Muscle of arm (tissue), 12 donors: Measurements from ENCODE around the gene QSOX2. TPM values are rescaled to one million over a fixed set of nuclear protein-coding genes. Genes with fewer than 3 reads are reported as not detected.

ENCODE experiments used
- DNase-seq: peaks from one replicate; pipeline ENCODE4 v3.0.0-alpha.2; 2013
- polyA plus RNA-seq, 12 donors: library from polyadenylated mRNA; unstranded; fragments of 120-200 nt; gene quantifications; one replicate each; pipeline ENCODE4 v1.2.1, GENCODE V29; 2013; ENCODE audit not compliant: insufficient read length in 12 of 12

The QSOX2 gene
- polyA plus RNA-seq, 12 donors, result 6.1 to 13.7 (median 8.9) TPM; not detected in 1

DNA sequence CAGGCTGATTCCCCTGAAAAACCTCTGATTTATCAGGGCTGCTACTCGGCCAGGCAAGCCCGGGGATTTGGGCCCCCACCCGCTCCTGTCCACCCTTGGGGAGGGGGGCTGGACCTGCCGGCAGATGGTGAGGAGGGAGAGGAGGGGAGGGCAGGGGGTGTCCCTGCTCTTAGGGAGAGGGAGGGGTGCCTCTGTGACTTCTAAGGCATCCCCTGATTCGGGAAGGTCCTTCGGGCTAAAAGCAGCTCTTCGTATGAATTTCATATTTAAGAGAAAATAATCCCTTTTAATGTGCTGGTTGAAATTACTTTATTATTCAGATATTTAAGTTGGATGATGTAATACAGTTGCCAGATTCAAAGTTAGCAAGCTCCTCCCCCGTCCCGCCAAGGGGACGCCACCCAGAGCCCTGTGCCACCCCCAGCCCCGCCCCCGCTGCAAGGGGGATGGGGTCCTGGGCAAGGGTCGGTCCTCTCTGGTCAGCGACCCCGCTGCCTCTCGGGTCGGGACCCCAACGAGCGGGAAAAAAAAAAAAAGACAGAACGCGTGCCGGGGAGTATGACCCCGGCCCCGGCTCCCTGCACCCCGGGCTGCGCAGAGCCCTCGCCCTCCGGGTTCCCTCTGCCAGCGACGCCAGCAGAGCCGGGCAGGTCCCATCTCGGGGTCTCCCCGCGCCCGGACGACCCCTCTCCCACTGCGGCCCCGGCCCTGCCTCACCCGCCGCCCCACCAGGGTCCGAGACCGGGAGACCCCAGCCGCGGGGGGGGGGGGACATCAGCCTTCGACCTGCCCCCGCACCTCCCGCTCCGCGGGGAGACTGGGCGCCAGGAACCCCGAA is 53.1 kb downstream of the QSOX2 start:
- no peak for DNase-seq

DNA sequence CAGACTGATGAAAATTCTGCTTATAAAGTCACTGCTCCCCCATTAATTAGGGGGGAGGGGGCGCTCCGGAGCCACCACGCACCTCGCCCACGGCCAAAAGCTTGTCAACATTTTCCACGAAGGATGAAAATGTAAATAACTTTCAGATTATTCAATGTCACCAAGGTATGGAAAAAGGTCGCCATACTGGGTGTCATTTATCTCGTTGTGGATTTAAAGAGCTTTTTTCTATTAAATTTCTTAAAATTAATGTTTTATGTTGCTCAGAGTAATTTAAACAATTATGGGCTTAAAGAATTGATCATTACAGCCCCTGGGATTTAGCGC is 53.7 kb downstream of the QSOX2 start:
- no peak for DNase-seq

DNA sequence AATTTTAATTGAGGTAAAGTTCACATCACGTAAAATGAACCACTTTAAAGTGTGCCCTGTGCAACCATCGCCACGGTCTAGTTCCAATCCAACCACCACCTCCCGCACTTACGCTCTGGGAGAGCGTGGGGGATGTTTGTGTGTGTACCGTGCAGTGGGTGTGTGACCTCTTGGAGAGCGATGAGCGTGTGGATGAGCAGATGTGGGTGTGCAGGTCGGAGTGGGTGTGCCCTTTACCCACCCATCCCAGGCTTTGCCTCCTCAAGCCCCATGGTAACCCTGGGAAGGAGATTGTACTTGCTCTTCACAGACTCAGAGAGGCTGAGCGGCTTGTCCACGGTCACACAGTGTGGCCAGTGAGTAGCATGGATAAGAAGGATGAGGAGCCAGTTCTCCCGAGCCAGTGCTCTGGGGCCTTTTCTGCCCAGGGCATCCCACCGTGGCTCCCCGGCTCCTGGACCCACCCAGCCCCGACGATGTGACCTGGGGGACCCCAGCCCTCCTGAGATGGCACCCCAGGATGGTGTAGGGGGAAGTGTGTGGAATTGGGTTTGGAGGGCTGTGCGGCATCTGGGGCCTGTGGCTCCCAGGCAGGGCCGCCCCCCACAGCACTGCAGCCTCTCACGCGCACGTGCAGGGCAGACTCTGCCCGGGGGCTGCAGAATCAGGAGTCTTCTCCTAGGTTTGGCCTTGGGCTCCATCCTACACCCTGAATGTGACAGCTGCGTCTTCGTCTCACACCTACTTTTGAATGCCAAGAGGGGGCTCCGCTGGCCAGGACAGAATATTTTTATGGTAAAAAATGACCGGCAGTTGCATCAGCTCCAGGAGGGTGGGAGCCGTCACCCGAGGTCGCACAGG is 54.3 kb downstream of the QSOX2 start:
- DNase-seq, result no peak

DNA sequence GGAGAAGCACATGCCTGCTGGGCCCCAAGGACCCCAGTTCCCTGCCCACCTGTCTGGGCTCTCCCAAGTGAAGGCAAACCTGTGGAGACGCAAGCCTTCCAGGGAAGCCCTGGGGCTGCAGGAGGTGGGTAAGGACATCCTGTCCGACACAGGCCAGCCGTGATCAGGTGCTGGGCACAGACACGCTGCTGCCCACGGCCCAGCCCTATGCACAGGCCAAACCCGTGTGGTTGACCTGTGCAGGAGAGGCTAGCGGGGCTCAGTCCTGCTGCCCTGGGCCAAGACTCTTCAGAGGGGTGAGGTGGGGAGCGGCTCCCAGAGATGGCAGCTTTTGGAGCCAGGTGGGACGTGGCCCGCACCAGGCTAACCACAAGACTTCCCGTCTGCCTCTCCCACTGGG is 55.0 kb downstream of the QSOX2 start:
- no peak for DNase-seq

DNA sequence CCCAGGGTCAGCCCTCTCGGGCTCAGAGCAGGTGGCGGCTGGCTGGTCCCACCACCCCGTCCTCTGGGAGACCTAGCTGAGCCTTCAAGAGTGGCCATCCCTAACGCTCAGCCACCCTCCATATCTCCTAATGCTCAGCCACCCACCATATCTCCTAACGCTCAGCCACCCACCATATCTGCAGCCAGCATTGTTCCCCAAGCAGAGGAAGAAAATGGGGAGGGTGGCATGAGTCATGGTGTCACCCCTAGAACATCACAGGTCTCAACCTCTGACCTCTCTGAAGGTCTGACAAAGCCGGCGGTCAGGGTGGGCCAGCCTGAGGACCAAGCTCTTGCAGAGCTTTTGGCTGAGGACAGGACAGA is 55.4 kb downstream of the QSOX2 start:
- DNase-seq, result no peak

DNA sequence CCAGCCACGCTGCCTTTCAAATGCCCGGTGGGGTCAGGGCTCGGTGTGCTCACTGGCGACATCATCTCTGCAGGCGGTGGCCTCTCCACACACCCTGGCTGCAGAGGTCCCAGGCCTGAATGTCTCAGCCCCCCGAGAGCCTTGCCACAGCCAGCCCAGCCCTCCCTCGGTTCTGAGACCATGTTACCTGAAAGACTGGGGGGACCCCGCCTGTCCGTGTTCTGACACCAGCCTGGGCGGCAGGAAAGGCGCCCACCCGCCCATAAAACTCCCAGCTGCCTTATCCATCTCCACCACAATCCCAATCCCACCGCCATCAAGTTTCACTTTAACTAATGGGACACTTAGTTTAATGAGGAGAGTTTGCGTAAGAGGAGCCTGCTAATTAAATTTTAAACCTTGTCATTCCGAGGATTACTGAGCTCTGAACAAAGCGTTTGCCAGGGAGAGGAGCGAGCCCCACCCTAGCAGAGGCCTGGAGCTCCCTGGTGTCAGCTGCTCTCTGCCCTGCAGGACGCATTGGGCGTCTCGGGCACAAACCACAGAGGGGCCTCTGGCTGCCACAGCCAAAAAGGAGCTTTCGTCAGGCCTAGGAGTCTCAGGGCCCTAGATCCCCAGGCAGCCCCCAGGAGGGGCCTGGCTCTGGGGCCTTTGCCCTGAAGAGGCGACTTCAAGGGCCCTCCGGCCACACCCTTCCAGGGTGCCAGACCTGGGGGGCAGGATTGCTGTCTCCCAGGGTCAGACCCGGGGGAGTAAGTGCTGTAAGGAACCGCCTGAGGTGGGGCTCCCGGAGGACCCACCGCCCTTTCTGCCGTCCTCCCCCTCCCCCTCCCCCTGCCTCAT is 56.0 kb downstream of the QSOX2 start:
- no peak for DNase-seq

DNA sequence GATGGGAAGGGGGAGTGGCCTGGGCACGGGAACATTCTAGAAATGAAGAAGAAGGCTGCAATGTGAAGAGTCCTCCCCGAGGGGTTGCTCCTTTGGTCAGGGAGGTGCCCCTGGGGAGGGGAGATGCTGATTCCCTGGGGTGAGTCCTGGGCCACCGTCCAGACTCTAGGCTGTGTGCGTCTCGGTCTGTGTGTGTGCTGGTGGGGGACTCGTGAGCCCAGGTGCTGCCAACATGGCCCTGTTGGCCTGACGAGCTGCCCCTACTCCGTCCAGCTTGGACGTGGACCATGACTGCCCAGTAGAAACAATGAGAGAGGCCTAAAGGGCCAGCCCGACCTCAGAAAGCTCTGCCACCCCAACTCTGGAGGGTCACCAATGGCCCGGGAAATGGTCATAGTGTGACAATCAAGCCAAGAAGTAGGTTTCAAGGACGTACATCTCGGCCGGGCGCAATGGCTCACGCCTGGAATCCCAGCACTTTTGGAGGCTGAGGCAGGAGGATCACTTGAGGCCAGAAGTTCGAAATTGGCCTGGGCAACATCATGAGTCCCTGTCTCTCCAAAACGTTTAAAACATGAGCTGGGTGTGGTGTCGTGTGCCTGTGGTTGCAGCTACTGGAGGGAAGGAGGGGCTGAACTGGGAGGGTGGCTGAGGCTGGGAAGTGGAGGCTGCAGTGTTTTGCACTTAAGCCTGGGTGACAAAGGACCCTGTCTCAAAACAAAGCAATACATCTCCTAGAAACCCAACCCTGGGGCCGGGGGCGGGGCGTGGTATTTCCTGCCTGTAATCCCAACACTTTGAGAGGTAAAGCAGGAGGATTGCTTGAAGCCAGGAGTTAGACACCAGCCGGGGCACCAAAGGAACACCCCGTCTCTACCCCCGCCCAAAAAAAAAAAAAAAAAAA is 57.7 kb downstream of the QSOX2 start:
- no peak for DNase-seq

DNA sequence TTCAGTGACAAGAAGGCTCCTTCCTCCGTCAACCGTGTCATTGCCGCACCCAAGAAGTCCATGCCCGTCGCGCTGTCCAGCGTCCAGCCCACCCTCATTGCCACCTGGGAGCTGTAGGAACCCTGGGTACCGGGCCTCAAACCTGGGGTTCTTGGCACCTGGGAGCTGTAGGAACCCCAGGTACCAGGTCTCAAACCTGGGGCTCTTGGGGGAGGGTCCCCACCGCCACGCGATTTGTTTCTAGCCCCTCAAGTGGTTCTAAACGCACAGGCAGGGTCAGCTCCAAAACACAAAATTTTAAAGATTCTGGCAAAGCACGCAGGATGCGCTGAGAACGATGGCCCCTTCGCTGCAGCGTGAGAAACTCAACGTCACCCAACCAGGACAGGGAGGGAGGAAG is 58.4 kb downstream of the QSOX2 start:
- DNase-seq, result no peak

DNA sequence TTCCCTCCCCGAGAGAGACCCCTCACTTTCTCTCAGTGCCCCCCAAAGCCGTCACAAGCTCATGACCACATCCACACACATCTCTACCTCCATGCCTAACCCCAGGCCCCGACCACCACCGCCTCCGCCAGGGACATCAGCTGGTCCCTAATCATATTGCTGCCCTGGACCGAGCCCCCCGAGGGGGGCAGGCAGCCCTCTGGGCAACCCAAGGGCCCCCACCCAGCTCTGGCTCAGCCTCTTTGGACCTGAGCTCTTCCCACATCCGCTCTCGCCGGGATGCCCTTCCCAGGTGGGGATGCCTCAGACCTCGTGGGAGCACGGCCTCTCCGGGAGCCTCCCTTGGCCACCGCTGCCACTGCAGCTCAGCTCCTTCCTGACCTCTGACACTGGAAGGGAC is 59.2 kb downstream of the QSOX2 start:
- DNase-seq, result no peak

DNA sequence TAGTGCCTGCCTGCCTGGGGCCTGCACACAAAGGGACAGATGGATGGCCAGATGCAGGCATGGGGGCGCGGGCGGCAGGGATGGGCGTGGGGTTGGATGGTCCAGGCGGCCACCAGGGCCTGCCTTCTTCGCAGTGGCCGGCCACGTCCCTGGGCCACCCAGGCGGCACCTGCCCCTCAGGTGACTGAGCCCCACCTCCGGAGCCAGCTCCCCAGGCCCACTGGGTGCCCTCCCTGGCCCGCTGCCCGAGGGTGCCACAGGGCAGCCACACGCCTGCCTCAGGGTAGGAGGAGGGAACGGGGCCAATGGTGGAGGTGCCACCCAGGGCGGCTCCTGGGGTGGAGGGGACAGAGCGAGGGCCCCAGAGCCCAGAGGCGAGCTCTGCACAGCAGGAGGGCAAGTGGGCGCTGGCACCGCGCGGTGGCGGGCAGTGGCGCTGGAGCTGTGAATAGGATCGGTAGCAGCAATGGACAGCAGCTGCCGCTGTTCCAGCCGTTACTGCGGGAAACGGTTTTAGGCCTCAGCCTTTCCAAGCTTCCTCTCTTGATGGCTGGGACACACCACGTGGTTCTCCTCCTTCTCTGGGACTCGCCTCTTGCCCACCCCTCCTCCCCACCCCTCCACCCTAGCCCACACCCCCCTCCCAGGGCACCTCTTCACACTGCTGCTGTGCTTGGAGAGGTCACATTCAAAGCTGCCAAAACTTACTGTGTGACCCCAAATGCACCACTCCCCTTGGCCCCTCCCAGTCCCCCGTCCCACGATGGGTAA is 59.8 kb downstream of the QSOX2 start:
- DNase-seq, result no peak

DNA sequence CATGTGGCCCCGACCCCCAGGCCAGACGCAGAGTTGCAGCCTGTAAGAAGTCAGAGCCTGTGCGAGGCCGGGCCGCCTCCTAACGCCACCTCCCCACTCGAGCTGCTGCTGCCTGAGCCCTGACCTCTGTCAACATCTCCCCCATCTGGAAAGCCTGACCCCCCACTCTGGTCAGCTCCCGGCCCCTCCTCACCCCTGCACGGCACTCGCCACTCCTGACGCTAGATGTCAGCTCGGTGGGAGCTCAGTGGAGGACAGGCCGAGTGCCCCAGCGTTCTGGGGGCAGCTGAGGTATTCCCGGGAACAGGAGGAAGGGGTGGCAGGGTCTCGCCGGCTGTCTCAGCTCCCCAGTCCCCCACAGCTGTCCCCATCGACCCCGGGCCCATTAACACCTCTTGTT is 60.5 kb downstream of the QSOX2 start:
- DNase-seq, result no peak

DNA sequence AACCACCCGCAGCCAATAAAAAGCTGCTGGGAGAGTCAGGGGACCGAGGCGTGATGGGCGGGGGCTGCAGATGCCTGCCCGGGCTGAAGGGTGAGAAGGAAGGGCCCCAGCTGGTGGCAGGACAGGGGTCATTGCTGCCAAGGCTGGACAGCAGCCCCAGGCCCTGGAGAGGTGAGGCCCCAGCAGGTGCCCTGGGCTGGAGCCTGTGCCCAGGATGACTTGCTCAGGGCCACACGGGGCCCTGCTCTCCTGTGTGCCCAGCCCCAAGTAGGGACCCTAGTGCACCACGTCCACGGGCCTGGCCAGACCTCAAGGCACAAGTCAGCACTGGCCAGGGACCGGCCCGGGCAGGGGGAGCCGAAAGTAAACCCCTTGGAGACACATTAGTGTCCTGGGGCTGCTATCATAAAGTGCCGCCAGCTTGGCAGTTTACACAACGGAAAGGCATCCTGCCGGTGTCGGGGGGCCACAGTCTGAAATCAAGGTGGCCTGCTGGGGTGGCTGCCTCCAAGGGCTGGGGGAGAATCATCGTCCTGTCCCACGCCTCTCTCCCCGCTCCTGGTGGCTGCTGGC is 62.7 kb downstream of the QSOX2 start:
- no peak for DNase-seq

DNA sequence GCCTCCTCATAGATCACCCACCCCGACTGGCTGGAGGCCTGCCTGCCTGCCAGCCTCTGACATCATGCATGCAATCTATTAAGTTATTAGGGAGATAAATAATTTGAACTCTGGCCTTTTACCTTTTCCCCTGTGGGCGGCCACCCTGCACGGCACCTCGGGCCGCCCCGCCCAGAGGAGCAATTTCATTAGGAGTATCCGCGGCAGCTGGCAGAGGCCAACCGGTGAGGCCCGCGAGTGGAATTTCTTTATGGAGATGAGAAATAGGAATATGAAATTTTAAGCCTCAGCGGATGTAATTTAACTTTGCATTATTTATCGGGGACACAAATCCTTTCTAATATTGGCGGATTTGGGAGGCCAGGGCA is 63.2 kb downstream of the QSOX2 start:
- DNase-seq, result no peak

DNA sequence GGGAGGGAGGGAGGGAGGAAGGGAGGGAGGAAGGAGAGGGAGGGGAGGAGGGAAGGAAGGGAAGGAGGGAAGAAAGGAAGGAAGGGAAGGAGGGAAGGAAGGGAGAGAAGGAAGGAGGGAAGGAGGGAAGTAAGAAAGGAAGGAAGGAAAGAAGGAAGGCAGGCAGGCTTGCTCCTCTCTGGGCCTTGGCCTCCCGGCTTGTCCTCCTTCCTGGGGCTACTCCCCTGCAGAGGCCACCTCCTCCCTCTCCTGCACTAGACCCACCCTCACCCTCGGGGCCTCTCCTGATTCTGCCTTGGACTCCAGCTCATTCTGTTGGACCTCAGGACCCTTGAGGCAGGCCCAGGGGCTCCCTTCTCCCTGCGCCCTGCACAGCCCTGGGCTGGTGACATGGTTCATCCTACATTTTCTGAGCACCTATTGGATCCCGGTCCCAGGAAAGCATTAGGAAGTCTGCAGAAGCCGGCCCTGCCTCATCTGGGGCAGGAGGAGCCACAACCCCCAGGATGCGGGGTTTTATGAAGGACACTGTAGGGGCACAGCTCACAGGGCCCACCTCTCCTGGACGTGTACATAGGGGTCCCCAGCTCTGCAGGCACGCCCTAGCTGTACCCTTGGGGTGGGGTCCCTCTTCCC is 63.7 kb downstream of the QSOX2 start:
- no peak for DNase-seq

DNA sequence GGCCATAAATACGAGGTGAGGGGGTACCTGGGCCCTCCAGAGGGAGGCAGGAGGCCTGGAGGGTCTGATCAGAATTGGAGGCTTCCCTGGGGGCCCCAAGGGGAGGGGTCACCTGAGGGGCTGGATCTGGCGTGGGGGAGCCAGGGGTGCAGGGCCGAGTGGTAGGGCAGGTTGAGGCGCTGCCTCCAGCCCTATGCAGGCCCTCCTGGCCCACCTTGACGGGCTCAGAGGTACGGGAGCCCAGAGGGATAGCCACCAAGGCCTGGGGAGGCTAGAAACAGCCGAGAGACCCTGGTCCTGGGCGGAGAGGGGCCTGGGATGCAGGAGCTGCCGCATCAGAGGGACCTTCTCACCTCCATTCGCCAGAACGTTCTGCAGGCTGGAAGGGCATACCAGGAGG is 65.0 kb downstream of the QSOX2 start:
- DNase-seq, result no peak

DNA sequence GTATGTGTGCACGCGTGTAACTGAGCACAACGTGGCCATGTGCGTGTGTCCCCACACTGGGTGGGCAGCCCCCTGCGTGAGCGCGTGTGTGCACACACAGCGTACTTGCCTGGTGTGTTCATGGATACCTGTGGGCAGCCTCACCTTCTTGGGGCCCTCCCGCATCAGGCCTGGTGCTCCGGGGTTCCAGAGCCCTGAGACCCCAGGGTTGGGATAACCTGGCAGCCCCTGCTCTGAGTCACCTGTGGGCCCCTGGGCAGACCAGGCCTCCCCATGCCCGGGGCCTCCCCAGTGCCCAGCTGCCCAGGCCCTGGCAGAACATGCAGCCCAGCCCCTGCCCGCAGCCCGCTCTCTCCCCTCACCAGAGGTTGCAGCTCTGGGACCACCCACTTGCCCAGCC is 65.9 kb downstream of the QSOX2 start:
- DNase-seq, result no peak

DNA sequence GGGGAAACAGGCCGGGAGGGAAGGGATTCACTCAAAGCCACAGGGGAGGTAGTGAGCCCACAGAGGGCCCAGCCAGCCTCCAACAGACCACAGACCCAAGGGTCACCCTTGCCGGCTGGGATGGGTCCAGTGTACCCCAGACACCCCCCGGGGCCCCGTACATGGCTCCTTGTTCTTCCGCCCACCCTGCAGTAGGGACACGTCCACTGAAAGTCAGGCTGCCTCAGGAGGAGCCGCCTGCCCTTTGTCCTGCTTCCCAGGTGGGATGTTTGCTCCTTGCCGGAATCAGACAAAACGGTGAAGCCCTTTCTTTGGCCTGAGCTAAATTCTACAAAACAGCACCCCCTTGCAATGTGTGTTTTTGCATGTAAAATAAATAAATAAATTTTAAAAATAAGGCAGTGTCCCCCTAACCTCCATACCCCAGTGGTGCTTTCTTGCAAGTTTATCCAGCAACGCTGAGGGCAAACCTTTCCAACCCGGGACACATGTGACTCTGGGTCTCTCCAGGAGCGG is 66.5 kb downstream of the QSOX2 start:
- no peak for DNase-seq

DNA sequence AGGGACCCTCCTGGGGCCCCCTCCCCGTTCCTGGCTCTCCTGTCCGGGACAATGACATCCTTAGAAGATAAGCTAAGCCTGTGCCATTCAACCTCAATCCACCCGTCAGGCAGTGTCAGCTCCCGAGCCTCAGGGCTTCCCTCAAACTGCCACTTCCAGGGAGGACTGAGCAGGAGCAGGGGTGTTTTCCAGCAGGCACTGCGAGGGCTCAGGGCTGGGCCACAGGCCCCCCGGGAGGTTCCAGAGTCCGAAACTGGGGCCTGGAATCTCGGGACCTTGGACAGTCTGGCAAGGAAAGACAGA is 66.9 kb downstream of the QSOX2 start:
- DNase-seq, result no peak

DNA sequence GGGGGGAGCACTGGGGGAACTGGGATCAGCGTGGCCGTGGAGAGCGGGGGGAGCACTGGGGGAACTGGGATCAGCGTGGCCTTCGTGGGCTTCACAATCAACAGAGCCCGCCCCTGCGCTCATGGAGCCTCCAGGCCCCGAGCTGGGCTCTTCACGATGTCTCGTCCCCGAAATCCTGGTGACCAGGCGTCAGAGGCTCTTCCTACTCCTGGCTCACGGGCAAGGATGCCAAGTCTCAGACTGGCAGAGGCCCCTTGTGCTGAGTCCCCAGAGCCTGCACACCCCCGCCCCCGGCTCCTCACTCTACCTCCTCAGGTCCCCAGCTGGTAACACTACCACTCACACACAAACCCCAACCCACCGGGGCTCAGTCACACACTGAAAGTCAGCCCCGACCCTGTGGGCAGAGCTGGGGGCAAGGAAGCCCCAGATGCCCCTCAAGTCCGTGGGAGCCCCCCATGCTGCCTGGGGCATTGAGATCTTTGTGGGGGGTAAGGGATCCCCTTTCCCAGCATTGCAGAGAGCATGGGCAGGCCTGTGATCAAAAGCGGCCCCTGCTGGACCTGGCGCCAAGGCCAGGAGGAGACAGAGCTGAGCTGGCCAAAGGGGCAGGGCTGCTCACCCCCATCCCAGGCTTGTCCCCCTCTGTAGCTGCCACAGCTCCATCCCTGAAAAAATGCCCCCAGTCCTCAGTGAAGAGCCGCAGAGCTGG is 67.4 kb downstream of the QSOX2 start:
- no peak for DNase-seq
